CD4-positive, CD25-positive, alpha-beta regulatory T cell (primary cell): ENCODE results near the gene CFAP77. TPM values are rescaled to one million over a fixed set of nuclear protein-coding genes. Genes with fewer than 3 reads are reported as not detected.

Experiments used
- ATAC-seq, 2 donors: fragments of 150-1000 bp; cut with Tn5 transposase; one replicate each; pipeline ENCODE4 v1.10.0; 2021; ENCODE audit warnings: low read depth in 2 of 2, moderate number of reproducible peaks in 2 of 2, moderate library complexity in 1 of 2
- DNase-seq, 3 donors: peaks; one replicate each; pipeline versions ENCODE4 v3.0.0 to v3.0.0-alpha.2; 2012 to 2022; ENCODE audit warnings: mixed read lengths in 1 of 3
- H3K27ac ChIP-seq: one replicate; pipeline ENCODE4 v1.7.0; 2013; ENCODE audit warnings: mild to moderate bottlenecking, low read length; ENCODE audit not compliant: insufficient read depth, poor library complexity, severe bottlenecking
- H3K27me3 ChIP-seq: one replicate; pipeline ENCODE4 v1.7.0; 2013; ENCODE audit warnings: low read length; ENCODE audit not compliant: control insufficient read depth, insufficient read depth
- H3K36me3 ChIP-seq: one replicate; pipeline ENCODE4 v1.7.0; 2013; ENCODE audit warnings: mild to moderate bottlenecking, low read length, moderate library complexity; ENCODE audit not compliant: control insufficient read depth, insufficient read depth
- H3K4me1 ChIP-seq: 2 replicates; pipeline ENCODE4 v1.7.0; 2013; ENCODE audit warnings: mild to moderate bottlenecking, low read length; ENCODE audit not compliant: insufficient read depth, control insufficient read depth, poor library complexity, severe bottlenecking
- H3K4me3 ChIP-seq: one replicate; pipeline ENCODE4 v1.7.0; 2013; ENCODE audit warnings: low read depth, mild to moderate bottlenecking, low read length, moderate library complexity
- H3K9me3 ChIP-seq, 2 experiments: 1 replicate in 1 of 2; 2 replicates in 1 of 2; pipeline ENCODE4 v1.7.0; 2013; ENCODE audit warnings: low read length in 2 of 2, mild to moderate bottlenecking in 1 of 2, moderate library complexity in 1 of 2; ENCODE audit not compliant: control insufficient read depth in 2 of 2
- H3K27ac Mint-ChIP-seq, 3 donors: one replicate each; pipeline ENCODE4 v1.8.0; 2020 to 2022; ENCODE audit warnings: mild to moderate bottlenecking in 3 of 3, mixed read lengths in 3 of 3, moderate library complexity in 2 of 3
- H3K27me3 Mint-ChIP-seq: one replicate; pipeline ENCODE4 v1.8.0; 2022; ENCODE audit warnings: mild to moderate bottlenecking, mixed read lengths
- H3K36me3 Mint-ChIP-seq: one replicate; pipeline ENCODE4 v1.8.0; 2020; ENCODE audit warnings: mixed read lengths
- H3K4me1 Mint-ChIP-seq, 4 donors: one replicate each; pipeline ENCODE4 v1.8.0; 2020 to 2022; ENCODE audit warnings: mixed read lengths in 4 of 4, mild to moderate bottlenecking in 1 of 4
- H3K4me3 Mint-ChIP-seq, 4 donors: one replicate each; pipeline ENCODE4 v1.8.0; 2020 to 2022; ENCODE audit warnings: mild to moderate bottlenecking in 4 of 4, mixed read lengths in 4 of 4, moderate library complexity in 3 of 4
- H3K9me3 Mint-ChIP-seq, 7 donors: one replicate each; pipeline ENCODE4 v1.8.0; 2020 to 2022; ENCODE audit warnings: mixed read lengths in 7 of 7, mild to moderate bottlenecking in 3 of 7, moderate library complexity in 2 of 7
- polyA plus RNA-seq, 4 donors: library from polyadenylated mRNA; unstranded; fragments of 300-500 nt; fragmentation: Illumina TruSeq; gene quantifications; one replicate each; pipeline ENCODE4 v1.2.3, GENCODE V29; 2021
- total RNA-seq: library from RNA; stranded (reverse); gene quantifications from one replicate; pipeline ENCODE4 v1.2.3, GENCODE V29; 2022

The CFAP77 gene
- total and polyA plus RNA-seq, 5 donors from 2014 or later, result not detected

GRCh38 chr9:132615774-132616173 lies 205.8 kb downstream of the CFAP77 start:
- Mint-ChIP-seq H3K4me1 (peaks cover 0 to 6% (median 2%) of the 10 kb centered on the region in 4 donors), H3K27me3 (no peaks in the 10 kb centered on the region), H3K36me3 (peaks cover 73% of the 10 kb centered on the region), H3K27ac (no peak overlapping the region), H3K4me3 (no peak overlapping the region), H3K9me3 (no peaks in the 10 kb centered on the region)
- Histone ChIP-seq H3K36me3 (peaks cover 71% of the 10 kb centered on the region), H3K27ac (no peak overlapping the region), H3K4me1 (no peaks in the 10 kb centered on the region), H3K9me3 (no peaks in the 10 kb centered on the region), H3K27me3 (no peaks in the 10 kb centered on the region), H3K4me3 (no peak overlapping the region)
- no peak for DNase-seq
- ATAC-seq, result no peak

DNA sequence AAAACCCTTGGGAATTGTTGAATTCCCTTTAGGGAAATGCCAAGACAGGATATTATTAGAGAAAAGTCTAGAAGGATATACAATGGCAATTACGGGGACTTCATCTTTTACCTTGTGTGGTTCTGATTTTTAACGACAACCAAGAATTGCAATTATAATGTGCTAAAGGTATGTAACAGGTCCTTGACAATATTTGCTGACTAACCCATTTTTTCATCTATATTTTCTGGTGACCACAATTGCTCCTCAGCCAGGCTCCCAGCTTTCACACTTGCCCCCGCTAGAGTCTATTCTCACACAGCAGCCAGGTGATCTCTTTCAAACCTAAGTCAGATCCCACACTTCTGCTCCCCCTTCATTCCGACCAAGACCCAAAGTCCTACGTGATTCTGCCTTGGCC lies 206.7 kb downstream of the CFAP77 start:
- H3K9me3 Mint-ChIP-seq, result no peaks in the 10 kb centered on the region
- Histone ChIP-seq H3K27me3 (no peaks in the 10 kb centered on the region), H3K4me3 (no peak overlapping the region), H3K36me3 (peaks cover 62% of the 10 kb centered on the region), H3K9me3 (no peaks in the 10 kb centered on the region), H3K27ac (no peak overlapping the region), H3K4me1 (no peaks in the 10 kb centered on the region)
- no peaks in the 10 kb centered on the region for H3K27me3 Mint-ChIP-seq
- no peak for ATAC-seq
- peak overlapping the region in 1 of 3 donors; percentile 87 for H3K27ac Mint-ChIP-seq
- H3K36me3 Mint-ChIP-seq, result peaks cover 68% of the 10 kb centered on the region
- no peak overlapping the region for H3K4me3 Mint-ChIP-seq
- DNase-seq, result no peak
- H3K4me1 Mint-ChIP-seq, result peaks cover 0 to 6% (median 2%) of the 10 kb centered on the region in 4 donors

DNA sequence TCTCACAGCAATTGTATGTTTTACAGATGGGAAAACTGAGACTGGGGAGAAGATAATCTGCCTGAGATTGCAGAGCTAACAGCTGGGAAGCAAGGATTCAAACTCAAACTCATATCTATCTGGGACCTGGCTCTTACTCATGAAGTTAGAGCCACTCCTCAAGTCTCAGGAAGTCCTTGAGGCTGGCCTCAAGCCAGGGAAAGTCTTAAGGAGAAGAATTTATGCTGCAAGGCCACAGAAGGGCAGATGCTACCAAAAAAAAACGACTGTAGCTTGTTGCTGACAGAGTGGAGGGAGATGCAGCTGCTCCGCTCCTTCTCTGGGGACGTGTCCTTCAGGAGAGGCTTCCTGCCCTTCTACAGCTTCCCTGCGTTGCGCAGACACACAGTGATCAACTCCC lies 212.1 kb downstream of the CFAP77 start:
- Mint-ChIP-seq H3K4me1 (peaks cover 0 to 2% (median 0%) of the 10 kb centered on the region in 4 donors), H3K9me3 (no peaks in the 10 kb centered on the region), H3K27ac (no peak overlapping the region), H3K36me3 (peaks cover 54% of the 10 kb centered on the region), H3K4me3 (no peak overlapping the region), H3K27me3 (no peaks in the 10 kb centered on the region)
- Histone ChIP-seq H3K4me3 (no peak overlapping the region), H3K27me3 (no peaks in the 10 kb centered on the region), H3K4me1 (no peaks in the 10 kb centered on the region), H3K9me3 (no peaks in the 10 kb centered on the region), H3K27ac (no peak overlapping the region), H3K36me3 (peaks cover 32% of the 10 kb centered on the region)
- ATAC-seq (no peak), DNase-seq (no peak)

Other genes starting within 250 kb of the CFAP77 start
- 14.7 TPM for gene NTNG2, start 248.2 kb upstream of the CFAP77 start, total RNA-seq
- 1 to 10 TPM in 2 of 4 donors, under 1 TPM in 2; 0.50 to 1.2 (median 1.1) TPM for gene NTNG2, start 248.2 kb upstream of the CFAP77 start, polyA plus RNA-seq
- 70.5 TPM for gene SETX, start 55.2 kb upstream of the CFAP77 start, total RNA-seq
- gene SETX, start 55.2 kb upstream of the CFAP77 start, polyA plus RNA-seq, result 10 to 100 TPM; 22.6 to 31.3 (median 27.3) TPM
- gene TTF1, start 3.4 kb upstream of the CFAP77 start, total RNA-seq, result 16.9 TPM
- gene TTF1, start 3.4 kb upstream of the CFAP77 start, polyA plus RNA-seq, result 1 to 10 TPM; 5.1 to 8.1 (median 5.7) TPM
- gene BARHL1, start 172.4 kb downstream of the CFAP77 start, total RNA-seq, result not detected
- gene BARHL1, start 172.4 kb downstream of the CFAP77 start, polyA plus RNA-seq, result not detected